GM12874 (cell line): Measurements from ENCODE around the gene ZNF500.

Experiments
- CTCF ChIP-seq: IDR thresholded peaks from 2 replicates; pipeline ENCODE4 v1.5.1; 2011; ENCODE audit warnings: low read depth, mild to moderate bottlenecking, control low read depth, low read length, moderate library complexity; ENCODE audit not compliant: insufficient read depth

The ZNF500 gene

GRCh38 chr16:4805231-4805630 is 38.3 kb upstream of the ZNF500 start:
- no peak for TF ChIP-seq CTCF

GRCh38 chr16:4803898-4804762 is 37.2 kb upstream of the ZNF500 start:
- no peak for TF ChIP-seq CTCF

GRCh38 chr16:4803401-4803844 is 36.5 kb upstream of the ZNF500 start:
- TF ChIP-seq CTCF = no peak

- no peak for TF ChIP-seq CTCF
Observed at GRCh38 chr16:4802659-4803287, 35.8 kb upstream of the ZNF500 start.

GRCh38 chr16:4801962-4802658 is 35.1 kb upstream of the ZNF500 start, which contains the start of gene ROGDI:
ROGDI (minus strand) TSS chr16:4802633; CDS start chr16:4802571, 62 bp downstream.
- TF ChIP-seq CTCF = no peak

GRCh38 chr16:4801051-4801961 is 34.3 kb upstream of the ZNF500 start:
- TF ChIP-seq CTCF = no peak
